ENCODE results near the gene KRTDAP. TPM values are rescaled to one million over a fixed set of nuclear protein-coding genes. Genes with fewer than 3 reads are reported as not detected.

The KRTDAP gene
- total RNA-seq, 1 experiment from 2014 or later = 1.7 TPM

DNA sequence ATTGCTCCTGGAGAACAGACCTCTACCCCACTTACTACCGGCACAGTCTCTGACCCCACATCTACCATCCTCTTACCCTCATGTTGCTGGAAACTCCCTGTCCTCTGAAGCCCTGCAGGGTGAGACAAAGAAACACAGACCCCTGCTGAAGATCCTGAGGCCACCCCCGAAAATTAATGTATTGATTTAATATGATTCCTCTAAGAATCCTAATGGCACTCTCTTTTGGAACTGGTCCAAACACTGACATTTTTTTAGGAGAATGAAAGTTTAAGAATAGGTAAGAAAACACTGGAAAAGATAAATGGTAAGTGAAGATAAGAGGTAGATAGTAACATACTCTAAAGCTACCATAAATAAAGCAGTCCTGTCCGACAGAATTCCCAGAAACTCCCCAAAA is 17.9 kb upstream of the KRTDAP start (continued):
- TF ChIP-seq OVOL2 (CRISPR knock-in tag; IDR thresholded peaks at IDR 0.05; ENCODE audit: borderline replicate concordance) = no peak
- TF ChIP-seq NFE2L1 (CRISPR knock-in tag; IDR thresholded peaks at IDR 0.05) = no peak
- no peak for TF ChIP-seq FOXK1 (CRISPR knock-in tag; IDR thresholded peaks at IDR 0.05)
- TF ChIP-seq KAT7 (CRISPR knock-in tag; IDR thresholded peaks at IDR 0.05; ENCODE audit: borderline replicate concordance) = no peak
- TF ChIP-seq SMAD4 (CRISPR knock-in tag; IDR thresholded peaks at IDR 0.05) = no peak
- TF ChIP-seq, protein P1, sequence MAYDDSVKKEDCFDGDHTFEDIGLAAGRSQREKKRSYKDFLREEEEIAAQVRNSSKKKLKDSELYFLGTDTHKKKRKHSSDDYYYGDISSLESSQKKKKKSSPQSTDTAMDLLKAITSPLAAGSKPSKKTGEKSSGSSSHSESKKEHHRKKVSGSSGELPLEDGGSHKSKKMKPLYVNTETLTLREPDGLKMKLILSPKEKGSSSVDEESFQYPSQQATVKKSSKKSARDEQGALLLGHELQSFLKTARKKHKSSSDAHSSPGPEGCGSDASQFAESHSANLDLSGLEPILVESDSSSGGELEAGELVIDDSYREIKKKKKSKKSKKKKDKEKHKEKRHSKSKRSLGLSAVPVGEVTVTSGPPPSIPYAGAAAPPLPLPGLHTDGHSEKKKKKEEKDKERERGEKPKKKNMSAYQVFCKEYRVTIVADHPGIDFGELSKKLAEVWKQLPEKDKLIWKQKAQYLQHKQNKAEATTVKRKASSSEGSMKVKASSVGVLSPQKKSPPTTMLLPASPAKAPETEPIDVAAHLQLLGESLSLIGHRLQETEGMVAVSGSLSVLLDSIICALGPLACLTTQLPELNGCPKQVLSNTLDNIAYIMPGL (CRISPR knock-in tag; IDR thresholded peaks at IDR 0.05) = no peak
- TF ChIP-seq ZNF416 (CRISPR knock-in tag; IDR thresholded peaks at IDR 0.05) = no peak
- TF ChIP-seq ZNF219 (CRISPR knock-in tag; IDR thresholded peaks at IDR 0.05; ENCODE audit: borderline replicate concordance) = no peak
- TF ChIP-seq FOXJ3 (CRISPR knock-in tag; IDR thresholded peaks at IDR 0.05; ENCODE audit: borderline replicate concordance) = no peak

DNA sequence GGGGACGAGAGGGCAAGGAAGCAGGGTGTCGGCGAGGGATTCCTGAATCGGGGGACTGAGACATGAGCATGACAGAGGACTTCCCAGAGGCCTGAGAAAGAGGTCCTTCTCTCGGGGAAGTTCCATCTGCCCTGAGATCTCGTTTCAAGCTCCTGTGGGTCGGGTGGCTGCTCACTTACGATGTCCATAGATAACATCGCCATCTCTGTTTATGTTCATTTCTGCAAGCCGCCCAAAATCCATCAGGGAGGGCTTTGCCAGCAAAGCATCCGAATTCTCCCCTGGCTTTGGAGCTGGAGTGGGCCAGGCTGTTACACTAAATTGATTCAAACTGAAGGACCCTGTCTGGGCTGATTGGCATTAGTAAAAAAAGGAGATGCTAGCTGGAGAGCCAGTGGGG is 17.3 kb upstream of the KRTDAP start:
- ATAC-seq (no peak), DNase-seq (ENCODE audit: low spot score) (no peak)
- Mint-ChIP-seq H3K27me3 (ENCODE audit: low read depth) (peaks cover 15% of the 10 kb centered on the region), H3K36me3 (peaks cover 49% of the 10 kb centered on the region), H3K9me3 (no peaks in the 10 kb centered on the region), H3K27ac (no peak overlapping the region), H3K4me1 (peaks cover 12% of the 10 kb centered on the region), H3K4me3 (peak overlapping the region; percentile 99)
- CTCF ChIA-PET = interaction anchor here (0.8 to 4.7 kb wide), 4 partner anchors 12 to 49 kb away, joined by 3 to 62 read pairs (median 18); no protein-coding TSS in a partner anchor
- POLR2A ChIA-PET = interaction anchor here (0.5 kb wide), 1 partner anchor 303 kb away, joined by 3 read pairs; no protein-coding TSS in a partner anchor
- TF ChIP-seq ZBTB21 (CRISPR knock-in tag; IDR thresholded peaks at IDR 0.05; ENCODE audit: borderline replicate concordance) = no peak
- no peak for TF ChIP-seq TP53 (CRISPR knock-in tag; IDR thresholded peaks at IDR 0.05)
- no peak for TF ChIP-seq ATF2 (CRISPR knock-in tag; IDR thresholded peaks at IDR 0.05; ENCODE audit: borderline replicate concordance, low read depth)
- TF ChIP-seq ZNF423 (CRISPR knock-in tag; IDR thresholded peaks at IDR 0.05) = no peak
- no peak for TF ChIP-seq MYBL2 (CRISPR knock-in tag; IDR thresholded peaks at IDR 0.05)
- TF ChIP-seq, protein P2, sequence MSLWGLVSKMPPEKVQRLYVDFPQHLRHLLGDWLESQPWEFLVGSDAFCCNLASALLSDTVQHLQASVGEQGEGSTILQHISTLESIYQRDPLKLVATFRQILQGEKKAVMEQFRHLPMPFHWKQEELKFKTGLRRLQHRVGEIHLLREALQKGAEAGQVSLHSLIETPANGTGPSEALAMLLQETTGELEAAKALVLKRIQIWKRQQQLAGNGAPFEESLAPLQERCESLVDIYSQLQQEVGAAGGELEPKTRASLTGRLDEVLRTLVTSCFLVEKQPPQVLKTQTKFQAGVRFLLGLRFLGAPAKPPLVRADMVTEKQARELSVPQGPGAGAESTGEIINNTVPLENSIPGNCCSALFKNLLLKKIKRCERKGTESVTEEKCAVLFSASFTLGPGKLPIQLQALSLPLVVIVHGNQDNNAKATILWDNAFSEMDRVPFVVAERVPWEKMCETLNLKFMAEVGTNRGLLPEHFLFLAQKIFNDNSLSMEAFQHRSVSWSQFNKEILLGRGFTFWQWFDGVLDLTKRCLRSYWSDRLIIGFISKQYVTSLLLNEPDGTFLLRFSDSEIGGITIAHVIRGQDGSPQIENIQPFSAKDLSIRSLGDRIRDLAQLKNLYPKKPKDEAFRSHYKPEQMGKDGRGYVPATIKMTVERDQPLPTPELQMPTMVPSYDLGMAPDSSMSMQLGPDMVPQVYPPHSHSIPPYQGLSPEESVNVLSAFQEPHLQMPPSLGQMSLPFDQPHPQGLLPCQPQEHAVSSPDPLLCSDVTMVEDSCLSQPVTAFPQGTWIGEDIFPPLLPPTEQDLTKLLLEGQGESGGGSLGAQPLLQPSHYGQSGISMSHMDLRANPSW (CRISPR knock-in tag; conservative IDR thresholded peaks at IDR 0.05; ENCODE audit: low read depth) = no peak
- no peak for TF ChIP-seq ZNF138 (CRISPR knock-in tag; conservative IDR thresholded peaks at IDR 0.05)
- no peak for TF ChIP-seq ZNF532 (CRISPR knock-in tag; IDR thresholded peaks at IDR 0.05; ENCODE audit: borderline replicate concordance)
- TF ChIP-seq ZNF396 (CRISPR knock-in tag; IDR thresholded peaks at IDR 0.05; ENCODE audit: borderline replicate concordance) = no peak
- TF ChIP-seq ARID4B (CRISPR knock-in tag; IDR thresholded peaks at IDR 0.05; ENCODE audit: borderline replicate concordance) = no peak
